Measurements from ENCODE around the gene RPS6KA1. TPM values are rescaled to one million over a fixed set of nuclear protein-coding genes. Genes with fewer than 3 reads are reported as not detected.

The RPS6KA1 gene
- total and polyA plus RNA-seq, 2 of the 8 experiments (the other 6 are each of a cell fraction or from before 2014, with no cell fraction given), result 44.3 to 55.0 TPM

DNA sequence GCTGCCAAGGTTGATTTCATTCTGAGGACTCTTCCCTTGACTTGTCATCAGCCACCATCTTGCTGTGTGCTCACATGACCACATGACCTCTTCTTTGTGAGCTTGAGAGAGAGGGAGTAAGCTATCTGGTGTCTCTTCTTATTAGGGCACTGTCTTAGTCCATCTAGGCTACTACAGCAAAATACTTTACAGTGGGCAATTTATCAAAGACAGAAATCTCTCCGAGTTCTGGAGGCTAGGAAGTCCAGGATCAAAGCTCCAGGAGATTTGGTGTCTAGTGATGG lies 11.9 kb upstream of the RPS6KA1 start (continued):
- TF ChIP-seq, protein P1, sequence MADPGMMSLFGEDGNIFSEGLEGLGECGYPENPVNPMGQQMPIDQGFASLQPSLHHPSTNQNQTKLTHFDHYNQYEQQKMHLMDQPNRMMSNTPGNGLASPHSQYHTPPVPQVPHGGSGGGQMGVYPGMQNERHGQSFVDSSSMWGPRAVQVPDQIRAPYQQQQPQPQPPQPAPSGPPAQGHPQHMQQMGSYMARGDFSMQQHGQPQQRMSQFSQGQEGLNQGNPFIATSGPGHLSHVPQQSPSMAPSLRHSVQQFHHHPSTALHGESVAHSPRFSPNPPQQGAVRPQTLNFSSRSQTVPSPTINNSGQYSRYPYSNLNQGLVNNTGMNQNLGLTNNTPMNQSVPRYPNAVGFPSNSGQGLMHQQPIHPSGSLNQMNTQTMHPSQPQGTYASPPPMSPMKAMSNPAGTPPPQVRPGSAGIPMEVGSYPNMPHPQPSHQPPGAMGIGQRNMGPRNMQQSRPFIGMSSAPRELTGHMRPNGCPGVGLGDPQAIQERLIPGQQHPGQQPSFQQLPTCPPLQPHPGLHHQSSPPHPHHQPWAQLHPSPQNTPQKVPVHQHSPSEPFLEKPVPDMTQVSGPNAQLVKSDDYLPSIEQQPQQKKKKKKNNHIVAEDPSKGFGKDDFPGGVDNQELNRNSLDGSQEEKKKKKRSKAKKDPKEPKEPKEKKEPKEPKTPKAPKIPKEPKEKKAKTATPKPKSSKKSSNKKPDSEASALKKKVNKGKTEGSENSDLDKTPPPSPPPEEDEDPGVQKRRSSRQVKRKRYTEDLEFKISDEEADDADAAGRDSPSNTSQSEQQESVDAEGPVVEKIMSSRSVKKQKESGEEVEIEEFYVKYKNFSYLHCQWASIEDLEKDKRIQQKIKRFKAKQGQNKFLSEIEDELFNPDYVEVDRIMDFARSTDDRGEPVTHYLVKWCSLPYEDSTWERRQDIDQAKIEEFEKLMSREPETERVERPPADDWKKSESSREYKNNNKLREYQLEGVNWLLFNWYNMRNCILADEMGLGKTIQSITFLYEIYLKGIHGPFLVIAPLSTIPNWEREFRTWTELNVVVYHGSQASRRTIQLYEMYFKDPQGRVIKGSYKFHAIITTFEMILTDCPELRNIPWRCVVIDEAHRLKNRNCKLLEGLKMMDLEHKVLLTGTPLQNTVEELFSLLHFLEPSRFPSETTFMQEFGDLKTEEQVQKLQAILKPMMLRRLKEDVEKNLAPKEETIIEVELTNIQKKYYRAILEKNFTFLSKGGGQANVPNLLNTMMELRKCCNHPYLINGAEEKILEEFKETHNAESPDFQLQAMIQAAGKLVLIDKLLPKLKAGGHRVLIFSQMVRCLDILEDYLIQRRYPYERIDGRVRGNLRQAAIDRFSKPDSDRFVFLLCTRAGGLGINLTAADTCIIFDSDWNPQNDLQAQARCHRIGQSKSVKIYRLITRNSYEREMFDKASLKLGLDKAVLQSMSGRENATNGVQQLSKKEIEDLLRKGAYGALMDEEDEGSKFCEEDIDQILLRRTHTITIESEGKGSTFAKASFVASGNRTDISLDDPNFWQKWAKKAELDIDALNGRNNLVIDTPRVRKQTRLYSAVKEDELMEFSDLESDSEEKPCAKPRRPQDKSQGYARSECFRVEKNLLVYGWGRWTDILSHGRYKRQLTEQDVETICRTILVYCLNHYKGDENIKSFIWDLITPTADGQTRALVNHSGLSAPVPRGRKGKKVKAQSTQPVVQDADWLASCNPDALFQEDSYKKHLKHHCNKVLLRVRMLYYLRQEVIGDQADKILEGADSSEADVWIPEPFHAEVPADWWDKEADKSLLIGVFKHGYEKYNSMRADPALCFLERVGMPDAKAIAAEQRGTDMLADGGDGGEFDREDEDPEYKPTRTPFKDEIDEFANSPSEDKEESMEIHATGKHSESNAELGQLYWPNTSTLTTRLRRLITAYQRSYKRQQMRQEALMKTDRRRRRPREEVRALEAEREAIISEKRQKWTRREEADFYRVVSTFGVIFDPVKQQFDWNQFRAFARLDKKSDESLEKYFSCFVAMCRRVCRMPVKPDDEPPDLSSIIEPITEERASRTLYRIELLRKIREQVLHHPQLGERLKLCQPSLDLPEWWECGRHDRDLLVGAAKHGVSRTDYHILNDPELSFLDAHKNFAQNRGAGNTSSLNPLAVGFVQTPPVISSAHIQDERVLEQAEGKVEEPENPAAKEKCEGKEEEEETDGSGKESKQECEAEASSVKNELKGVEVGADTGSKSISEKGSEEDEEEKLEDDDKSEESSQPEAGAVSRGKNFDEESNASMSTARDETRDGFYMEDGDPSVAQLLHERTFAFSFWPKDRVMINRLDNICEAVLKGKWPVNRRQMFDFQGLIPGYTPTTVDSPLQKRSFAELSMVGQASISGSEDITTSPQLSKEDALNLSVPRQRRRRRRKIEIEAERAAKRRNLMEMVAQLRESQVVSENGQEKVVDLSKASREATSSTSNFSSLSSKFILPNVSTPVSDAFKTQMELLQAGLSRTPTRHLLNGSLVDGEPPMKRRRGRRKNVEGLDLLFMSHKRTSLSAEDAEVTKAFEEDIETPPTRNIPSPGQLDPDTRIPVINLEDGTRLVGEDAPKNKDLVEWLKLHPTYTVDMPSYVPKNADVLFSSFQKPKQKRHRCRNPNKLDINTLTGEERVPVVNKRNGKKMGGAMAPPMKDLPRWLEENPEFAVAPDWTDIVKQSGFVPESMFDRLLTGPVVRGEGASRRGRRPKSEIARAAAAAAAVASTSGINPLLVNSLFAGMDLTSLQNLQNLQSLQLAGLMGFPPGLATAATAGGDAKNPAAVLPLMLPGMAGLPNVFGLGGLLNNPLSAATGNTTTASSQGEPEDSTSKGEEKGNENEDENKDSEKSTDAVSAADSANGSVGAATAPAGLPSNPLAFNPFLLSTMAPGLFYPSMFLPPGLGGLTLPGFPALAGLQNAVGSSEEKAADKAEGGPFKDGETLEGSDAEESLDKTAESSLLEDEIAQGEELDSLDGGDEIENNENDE (IDR thresholded peaks at IDR 0.05; ENCODE audit: insufficient replicate concordance, low read length), result no peak
- no peak for TF ChIP-seq EGR1 (IDR thresholded peaks at IDR 0.05; ENCODE audit: borderline replicate concordance, low read depth, low read length)
- TF ChIP-seq BCL11A (IDR thresholded peaks at IDR 0.05; ENCODE audit: low read depth in 2 of 2, low read length in 2 of 2), result no peak
- no peak for TF ChIP-seq BACH1 (IDR thresholded peaks at IDR 0.05; ENCODE audit: low read length)
- no peak for TF ChIP-seq GABPA (IDR thresholded peaks at IDR 0.05; ENCODE audit: borderline replicate concordance, insufficient read depth, low read length)
- TF ChIP-seq ASH2L (IDR thresholded peaks at IDR 0.05; ENCODE audit: low read length), result no peak
- no peak for TF ChIP-seq KDM4A (IDR thresholded peaks at IDR 0.05; ENCODE audit: low read depth, low read length, severe bottlenecking)
- no peak for TF ChIP-seq POLR2AphosphoS5 (IDR thresholded peaks at IDR 0.05; ENCODE audit: low read depth, low read length)

Measured in H1 (cell line).